ENCODE results near the gene METAP1.

GRCh38 chr4:99100876-99101275 is 105.4 kb downstream of the METAP1 start:
- TF ChIP-seq, protein P1, sequence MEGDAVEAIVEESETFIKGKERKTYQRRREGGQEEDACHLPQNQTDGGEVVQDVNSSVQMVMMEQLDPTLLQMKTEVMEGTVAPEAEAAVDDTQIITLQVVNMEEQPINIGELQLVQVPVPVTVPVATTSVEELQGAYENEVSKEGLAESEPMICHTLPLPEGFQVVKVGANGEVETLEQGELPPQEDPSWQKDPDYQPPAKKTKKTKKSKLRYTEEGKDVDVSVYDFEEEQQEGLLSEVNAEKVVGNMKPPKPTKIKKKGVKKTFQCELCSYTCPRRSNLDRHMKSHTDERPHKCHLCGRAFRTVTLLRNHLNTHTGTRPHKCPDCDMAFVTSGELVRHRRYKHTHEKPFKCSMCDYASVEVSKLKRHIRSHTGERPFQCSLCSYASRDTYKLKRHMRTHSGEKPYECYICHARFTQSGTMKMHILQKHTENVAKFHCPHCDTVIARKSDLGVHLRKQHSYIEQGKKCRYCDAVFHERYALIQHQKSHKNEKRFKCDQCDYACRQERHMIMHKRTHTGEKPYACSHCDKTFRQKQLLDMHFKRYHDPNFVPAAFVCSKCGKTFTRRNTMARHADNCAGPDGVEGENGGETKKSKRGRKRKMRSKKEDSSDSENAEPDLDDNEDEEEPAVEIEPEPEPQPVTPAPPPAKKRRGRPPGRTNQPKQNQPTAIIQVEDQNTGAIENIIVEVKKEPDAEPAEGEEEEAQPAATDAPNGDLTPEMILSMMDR (conservative IDR thresholded peaks at IDR 0.05) = no peak
- TF ChIP-seq ZFX (IDR thresholded peaks at IDR 0.05) = no peak

All from C4-2B (cell line).